HG03103 (cell line): ENCODE measurements around the gene OLIG1.

Source experiments
- ATAC-seq: cut with Tn5 transposase; IDR thresholded peaks from one replicate; pipeline ENCODE4 v1.9.1; 2021; ENCODE audit warnings: low read depth; ENCODE audit not compliant: unreplicated experiment

The OLIG1 gene

GRCh38 chr21:33089395-33090119 is 19.6 kb downstream of the OLIG1 start:
- no peak for ATAC-seq

- no peak for ATAC-seq
These were observed 26.5 kb downstream of the OLIG1 start for GRCh38 chr21:33096426-33096825.

DNA sequence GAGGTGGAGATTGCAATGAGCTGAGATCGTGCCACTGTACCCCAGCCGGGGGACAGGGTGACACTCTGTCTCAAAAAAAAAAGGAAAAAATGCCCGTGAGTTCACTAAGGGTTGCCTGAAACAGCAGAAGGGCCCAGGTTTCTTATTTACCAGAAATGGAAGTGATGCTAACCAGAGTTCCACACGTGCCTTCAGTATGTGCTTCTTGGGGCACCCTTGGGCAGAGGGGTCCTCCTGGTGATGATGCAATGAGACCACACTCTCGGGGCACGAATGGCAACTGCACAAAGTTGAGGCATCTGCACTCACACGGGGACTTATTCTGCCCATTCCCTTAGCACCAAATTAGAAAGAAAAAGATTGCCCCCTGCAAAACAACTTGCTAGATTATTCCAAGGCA is 29.2 kb downstream of the OLIG1 start:
- no peak for ATAC-seq

DNA sequence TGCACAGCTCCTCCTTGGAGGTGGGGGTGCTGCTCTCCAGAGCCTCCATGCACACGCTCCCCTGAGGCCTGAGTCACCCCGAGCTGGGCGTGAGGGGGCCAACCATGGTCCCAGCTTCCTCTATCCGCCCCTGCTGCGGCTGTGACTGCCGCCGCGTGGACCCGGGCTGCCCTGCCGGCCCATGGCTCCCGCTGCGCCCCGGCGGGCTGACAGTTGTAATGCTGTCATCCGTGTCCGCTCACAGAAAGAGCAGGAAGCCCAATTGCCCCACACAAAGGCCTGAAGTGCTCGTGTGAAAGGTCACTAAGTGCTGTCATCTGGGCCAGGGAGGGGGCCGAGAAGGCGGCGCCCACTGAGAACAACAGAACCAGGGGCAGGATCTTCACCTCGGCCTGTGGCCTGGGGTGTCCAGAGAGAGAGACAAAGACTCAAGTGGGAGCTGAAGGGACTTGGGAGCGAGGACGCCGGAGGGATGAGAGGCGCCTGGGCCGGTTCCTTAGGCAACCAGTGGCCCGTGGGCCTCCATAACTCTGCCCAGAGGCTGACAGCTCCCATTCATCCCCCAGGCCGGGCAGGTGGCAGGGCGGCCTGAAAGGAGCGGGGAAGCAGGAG is 31.5 kb downstream of the OLIG1 start:
- ATAC-seq = no peak

GRCh38 chr21:33105088-33105487 is 35.1 kb downstream of the OLIG1 start:
- ATAC-seq = no peak

- no peak for ATAC-seq
These were observed 38.3 kb downstream of the OLIG1 start for GRCh38 chr21:33108228-33108627.

- ATAC-seq = no peak
These were observed 39.8 kb downstream of the OLIG1 start for GRCh38 chr21:33109574-33110339.

DNA sequence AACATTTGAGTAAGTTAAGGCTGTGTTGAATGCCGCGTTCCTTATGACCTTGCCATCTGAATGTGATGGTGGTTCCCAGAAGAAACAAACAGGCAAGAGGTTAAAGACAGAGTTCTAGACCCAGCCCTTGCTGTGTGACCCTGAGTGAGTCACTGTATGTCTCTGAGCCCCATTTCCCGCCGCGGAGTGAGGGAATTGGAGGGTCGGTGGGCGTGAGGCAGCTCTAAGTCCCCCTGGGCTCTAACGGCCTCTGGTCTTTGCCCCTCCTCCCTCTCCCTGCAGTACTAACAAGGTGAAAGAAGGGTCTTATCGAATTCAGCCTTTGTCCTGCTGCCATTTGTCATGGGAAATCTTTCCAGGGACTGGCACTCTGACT is 40.4 kb downstream of the OLIG1 start:
- ATAC-seq = no peak

- no peak for ATAC-seq
These were observed 41.6 kb downstream of the OLIG1 start for GRCh38 chr21:33111577-33111976.

GRCh38 chr21:33112151-33112550 is 42.2 kb downstream of the OLIG1 start:
- no peak for ATAC-seq

DNA sequence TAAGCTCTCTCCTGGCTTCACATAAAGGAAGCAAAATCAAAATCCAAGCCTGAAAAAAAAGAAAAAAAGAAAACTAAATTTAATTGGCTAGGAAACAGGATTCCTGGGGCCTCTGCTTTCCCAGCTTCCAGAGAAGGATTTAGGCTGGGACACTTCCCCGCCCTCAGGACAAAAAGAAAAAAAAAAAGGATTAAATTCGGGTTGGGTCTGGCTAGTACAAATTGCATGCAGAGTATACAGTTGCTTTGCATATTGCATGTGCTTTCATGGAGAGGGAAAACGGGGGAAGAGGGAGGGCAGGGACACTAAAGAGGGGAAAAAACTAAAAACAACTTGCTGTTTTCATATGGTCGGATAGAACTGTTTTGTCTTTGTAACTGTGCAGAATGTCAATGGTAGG is 42.7 kb downstream of the OLIG1 start:
- no peak for ATAC-seq

DNA sequence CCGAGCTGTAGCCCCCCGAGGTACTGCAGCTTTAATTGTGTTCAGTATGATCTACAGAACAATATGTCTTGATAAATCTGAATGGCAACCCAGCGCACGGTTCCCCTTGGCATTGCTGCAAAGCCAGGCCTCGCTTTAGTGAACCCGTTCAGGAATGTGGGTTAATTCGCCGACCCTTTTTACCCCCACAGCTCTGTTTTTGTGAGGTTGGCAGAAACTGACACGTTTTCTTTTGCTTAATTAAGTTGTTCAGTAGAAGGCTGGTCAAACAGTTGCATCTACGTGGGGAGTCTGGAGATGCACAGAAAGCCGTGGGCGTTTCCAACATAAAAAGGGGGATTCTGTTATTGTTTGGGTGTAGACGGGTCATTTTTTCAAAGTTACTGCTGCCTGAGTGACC is 43.2 kb downstream of the OLIG1 start:
- ATAC-seq = no peak

GRCh38 chr21:33114276-33114675 is 44.3 kb downstream of the OLIG1 start:
- no peak for ATAC-seq

DNA sequence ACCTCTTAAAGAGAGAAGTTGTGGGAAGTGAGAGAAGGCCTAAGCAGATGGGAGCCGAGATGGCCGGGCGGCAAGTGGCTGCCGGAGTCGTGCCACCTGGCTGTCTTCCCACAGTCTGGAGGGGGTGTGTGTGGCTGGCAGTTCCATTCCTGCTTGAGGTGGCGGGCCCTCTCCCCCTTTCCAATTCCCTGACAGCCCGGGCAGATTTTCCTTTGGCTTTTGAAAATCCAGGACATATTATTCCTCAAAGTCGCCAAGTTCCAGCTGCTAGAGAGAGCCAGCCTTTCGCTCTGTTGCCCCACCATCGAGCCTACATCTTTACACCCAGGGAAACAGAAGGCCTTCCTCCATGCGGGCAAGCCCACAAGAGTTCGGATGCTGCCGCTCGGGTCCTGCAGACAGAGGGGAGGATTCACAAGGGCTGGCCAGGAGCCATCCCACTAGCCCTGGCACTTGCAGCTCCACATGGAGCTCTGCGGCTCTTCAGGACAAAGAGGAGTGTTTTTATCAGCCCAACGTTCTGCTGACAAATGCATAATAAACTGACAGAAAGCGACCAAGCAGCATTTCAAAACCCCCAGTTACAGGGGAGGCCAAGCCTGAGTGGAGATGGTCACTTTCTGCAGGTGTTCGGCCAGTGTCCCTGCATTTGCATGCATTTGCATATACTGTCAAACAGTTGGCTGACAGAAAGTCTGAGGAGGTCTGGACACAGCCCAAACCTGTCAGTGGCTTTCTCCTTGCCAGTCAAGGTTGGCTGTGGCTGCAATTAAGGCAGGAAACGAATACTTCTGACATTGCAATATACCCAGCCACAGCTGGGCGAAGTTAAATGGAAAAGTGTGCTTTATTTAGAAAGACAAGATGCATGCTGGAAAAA is 45.9 kb downstream of the OLIG1 start:
- no peak for ATAC-seq

- ATAC-seq = no peak
These were observed 46.7 kb downstream of the OLIG1 start for GRCh38 chr21:33116676-33117075.

DNA sequence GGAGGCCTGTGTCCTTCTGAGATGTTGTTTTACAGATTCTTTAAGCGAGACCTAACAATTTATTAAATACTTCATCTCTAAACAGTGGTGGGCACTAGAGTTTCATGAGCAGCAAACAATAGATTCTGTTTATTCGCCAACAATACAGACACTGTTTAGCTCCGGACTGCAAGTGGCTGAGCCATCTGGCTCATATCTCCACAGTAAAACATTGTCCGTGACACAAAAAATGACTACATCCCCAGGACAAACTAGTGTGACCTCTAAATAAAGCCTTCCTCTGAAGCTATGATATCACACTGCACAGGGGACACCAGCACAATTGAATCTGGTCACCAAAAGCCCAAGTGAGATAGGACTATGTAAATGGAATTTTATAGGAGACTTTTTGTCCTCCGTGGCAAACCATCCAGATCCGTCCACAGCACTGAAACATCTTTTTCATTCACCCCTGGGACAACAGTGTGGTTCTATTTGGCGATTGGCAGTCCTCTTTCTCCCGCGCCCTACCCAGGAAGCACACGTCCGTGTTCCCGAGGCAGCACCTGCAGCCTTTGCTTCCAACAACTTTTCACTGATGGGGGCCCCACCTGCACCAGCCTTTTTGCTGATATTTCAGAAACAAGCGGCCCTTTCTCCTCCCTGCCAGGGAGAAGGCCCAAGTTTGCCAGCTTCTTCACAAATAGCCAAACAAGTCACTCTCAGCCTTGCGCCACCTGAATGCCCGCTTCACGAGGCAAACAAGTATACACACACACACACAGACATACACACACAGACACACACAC is 47.4 kb downstream of the OLIG1 start:
- no peak for ATAC-seq
